NOMO-1 treated with dmso at 0.1 percent for 144 hours (cell line): ENCODE results near the gene FCHSD2.

Experiments used
- DNase-seq: peaks from one replicate; lab custom pipeline; 2025; ENCODE audit not compliant: unreplicated experiment; lab: John Stamatoyannopoulos, UW

FCHSD2 gene

DNA sequence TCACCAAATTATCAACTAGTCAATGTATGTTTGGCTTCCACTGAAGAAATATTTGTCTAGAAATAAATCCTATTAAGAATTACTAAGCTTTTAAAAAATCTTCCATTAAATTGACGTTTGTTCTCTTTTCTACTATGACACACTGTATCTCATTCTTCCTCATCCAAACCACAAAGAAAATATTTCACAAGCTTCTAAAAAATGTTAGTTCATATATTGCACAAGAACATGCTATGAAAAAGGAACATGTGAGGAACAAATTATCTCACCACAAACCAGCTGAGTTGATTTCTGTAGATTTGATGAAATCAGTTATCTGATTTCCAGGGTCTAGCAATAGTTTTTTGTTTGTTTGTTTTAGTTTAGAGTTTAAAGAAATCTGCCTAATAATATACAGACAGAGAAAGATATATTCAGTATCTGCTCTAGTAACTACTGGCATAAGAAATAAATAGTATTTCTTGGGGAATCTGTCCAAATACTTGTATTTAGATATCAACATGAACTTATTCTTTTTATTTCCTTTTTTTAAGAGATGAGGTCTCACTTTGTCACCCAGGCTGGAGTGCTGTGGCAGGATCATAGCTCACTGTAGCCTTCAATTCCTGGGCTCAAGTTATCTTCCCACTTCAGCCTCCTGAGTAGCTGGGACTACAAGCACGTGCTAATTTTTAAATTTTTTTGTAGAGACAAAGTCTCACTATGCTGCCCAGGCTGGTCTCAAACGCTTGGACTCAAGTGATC is 166.2 kb downstream of the FCHSD2 start:
- DNase-seq: peak; percentile 72

GRCh38 chr11:72974487-72975205 is 167.5 kb downstream of the FCHSD2 start:
- DNase-seq: no peak

GRCh38 chr11:72972496-72973128 is 169.5 kb downstream of the FCHSD2 start:
- no peak for DNase-seq

DNA sequence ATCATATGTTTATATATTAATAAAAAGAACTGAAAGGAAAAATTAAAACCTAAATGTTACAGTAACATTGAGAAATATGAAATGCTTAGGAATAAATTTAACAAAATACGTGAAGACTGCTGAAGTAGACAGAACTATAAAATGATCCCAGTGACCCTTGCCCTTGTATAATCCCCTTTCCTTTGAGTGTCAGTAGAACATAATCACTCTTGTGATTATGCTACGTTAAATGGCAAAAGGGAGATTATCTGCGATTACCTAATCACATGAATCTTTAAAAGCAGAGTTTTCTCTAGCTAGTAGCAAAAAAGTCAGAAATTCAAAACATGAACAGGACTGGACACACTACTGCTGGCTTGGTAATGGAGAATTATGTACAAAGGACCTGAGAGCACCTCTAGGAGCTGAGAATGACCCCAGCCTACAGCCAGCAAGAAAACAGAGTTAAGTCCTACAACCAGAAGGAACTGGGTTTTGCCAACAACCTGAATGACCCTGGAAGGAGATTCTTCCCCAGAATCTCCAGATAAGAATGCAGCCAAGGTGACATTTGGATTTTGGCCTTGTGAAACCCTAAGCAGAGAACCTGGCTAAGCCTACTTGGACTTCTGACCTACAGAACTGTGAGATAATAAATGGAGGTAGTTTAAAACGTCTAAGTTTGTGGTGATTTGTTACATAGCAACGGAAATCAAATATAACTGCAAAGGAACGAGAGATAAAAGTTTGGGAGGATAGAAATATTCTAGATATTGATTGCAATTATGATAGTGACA is 170.7 kb downstream of the FCHSD2 start:
- no peak for DNase-seq

DNA sequence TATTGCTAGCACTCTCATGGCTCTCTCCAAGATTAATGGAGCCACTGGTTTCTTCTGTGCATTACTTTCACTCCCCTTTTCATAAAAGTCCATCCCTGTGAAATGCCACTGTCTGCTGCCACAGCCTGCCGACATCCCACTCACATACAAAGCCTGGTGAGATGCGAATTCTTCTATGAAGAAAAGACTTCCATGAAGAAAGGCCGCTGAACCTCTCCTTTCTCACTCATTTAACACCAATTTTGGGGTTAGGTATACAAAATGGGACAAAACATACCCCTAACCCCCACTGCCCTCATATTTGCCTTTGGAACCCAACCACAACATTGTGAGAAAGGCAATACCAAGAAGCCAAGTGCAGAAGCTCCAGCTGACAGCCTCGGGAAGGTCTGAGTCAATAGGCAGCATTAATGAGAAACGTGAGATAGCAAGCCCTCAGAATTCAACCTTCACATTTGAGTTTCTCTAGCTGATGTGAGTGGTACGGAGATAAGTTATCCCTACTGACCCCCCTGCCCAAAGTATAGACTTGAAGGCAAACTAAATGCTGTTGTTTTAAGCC is 171.5 kb downstream of the FCHSD2 start:
- DNase-seq: no peak

- DNase-seq: no peak
Observed at GRCh38 chr11:72969894-72970335, 172.2 kb downstream of the FCHSD2 start.

DNA sequence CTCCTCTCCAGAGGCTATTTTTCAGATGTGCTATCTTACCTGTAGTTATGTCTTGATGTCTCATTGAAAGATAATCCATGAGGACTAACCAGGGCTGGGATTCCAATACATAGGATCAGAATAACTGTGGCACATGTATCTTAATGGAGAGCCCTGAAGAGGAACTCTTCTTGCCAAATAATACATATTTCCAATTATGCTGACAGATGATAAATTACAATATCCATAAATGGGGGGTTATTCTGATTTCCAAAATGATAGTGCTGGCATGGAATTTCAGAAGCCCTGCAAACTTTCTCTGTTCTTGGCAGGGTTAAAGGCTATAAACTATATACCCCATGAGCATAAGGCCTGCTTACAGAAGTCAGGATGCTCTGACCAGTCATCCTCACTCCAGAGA is 173.7 kb downstream of the FCHSD2 start:
- no peak for DNase-seq

DNA sequence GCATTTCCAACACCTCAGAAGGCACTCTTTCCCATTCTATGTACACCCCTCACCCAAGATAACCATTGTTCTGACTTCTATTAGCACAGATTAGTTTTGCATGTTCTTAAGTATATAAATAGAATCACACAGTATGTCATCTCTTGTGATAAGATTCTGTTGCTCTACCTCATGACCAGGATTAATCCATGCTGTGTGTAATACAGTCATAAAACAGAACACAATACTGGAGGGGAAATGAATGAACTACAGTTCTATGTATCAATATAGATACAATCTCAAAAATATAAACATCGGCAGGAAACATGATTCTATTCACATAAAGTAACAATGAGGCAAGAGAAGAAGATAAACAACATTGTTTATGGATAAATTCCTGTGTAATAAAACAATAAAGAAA is 176.4 kb downstream of the FCHSD2 start:
- no peak for DNase-seq

DNA sequence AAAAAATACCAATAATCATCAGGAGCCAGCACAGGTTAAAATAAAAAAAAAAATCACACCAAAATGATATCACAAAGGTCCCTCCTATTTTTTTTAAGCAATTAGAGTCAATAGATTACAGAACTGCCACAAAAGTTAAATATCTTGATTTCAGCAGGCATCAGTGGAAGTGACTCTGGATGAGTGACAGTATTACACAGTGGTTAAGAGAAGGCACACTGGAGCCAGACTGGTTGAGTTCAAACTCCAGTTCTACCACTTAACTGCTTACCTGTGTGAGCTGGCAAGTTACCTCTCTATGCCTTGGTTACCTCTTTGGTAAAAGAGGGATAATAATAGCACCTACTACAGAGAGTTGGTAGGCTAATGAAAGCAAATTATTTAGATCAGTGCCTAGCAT is 179.4 kb downstream of the FCHSD2 start:
- DNase-seq: no peak

DNA sequence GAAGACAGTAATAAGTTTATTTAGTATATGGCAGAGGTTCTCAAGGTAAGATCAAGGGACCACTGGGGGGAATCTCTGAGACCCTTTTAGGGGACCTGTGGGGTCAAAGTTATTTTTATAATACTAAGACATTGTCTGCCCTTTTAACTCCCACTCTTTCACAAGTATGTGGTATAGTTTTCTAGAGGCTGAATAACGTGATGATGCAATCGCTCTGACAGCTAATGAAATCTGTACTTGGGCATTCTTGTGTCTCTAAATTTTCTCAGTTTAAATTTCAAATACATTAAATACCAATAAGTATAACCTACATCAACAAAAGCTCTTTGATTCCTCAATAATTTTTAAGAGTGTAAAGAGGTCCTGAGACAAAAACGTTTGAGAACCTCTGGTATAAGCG is 180.0 kb downstream of the FCHSD2 start:
- DNase-seq: peak; percentile 35

DNA sequence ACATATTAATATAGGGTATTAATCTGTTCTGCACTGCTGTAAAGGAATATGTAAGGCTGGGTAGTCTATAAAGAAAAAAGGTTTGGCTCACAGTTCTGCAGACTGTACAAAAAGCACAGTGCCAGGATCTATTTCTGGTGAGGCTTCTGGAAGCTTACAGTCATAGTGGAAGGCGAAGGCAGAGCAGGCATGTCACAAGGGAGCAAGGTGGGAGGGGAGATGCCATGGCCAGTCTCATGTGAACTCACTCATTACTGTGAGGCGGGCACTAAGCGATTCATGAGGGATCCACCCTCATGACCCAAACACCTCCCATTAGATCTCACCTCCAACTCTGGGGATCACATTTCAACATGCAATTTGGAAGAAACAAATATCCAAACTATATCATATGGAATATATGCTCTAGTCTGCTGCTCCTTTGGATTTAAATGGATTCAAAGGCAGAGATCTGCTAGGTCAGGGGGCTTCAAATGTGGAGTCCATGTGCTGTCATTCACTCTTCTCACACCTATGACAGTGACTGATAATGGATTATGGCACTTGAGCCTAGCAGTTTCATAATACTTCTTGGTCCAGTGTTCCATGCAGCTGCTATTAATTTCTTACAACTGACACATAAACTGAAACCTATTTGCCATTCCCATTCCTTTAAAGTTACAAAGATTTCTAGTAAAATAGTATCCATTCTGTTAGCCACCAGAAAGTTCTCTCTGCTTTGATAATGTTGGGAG is 182.0 kb downstream of the FCHSD2 start:
- DNase-seq: no peak

DNA sequence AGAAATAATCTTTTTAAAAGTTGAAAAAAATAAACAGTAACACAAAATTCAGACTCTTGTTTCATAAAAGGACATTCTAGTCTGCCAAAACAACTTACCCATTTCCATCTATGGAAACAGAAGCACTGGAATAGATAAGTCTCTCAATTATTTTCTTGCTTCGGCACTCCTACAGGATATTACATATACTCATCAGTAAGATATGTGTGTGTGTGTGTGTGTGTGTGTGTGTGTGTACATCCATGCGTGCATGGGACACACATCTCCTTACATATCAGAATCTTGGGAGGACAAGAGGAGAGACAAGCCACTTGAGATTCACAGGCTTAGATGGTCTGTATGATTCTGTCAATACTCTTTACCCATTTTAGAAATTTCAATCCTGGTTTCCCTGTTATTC is 183.3 kb downstream of the FCHSD2 start:
- no peak for DNase-seq

- DNase-seq: no peak
Observed at GRCh38 chr11:72955466-72955865, 186.7 kb downstream of the FCHSD2 start.

DNA sequence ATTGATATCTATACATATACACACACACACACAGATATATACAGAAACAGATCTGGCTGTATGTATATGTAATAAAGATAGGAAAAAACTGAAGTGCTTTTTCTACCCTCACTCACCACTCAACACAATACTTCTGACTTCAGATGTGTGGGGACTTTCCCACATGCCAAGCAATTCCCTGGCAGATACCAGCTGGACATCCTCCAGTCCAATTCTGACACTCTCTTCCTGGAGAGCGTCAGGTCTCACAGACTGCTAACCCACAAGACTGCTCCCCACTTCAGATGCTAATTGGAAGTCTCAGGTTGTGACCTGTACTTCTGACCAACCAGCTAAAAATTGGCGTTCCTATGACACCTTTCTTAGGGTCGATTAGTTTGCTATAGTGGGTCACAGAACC is 187.3 kb downstream of the FCHSD2 start:
- no peak for DNase-seq

GRCh38 chr11:72953637-72954036 is 188.5 kb downstream of the FCHSD2 start:
- DNase-seq: no peak

DNA sequence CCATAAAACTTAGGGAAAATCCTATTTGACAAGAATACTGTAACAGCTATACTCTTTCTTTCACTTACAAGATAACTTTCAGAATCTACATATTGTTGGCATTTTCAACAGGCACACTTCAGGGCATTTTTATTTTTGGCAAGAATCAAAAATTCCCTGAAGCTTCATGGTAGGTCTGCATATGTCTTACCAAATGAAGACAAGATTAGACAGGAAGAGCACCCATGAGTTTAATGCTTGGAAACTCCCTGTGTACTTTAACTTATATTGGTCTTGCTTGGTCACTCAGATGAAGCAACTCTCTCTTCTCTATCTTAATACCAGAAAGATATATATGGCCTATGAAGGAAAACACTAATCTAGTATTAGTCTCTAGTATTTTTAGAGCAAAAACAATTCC is 190.2 kb downstream of the FCHSD2 start:
- no peak for DNase-seq

DNA sequence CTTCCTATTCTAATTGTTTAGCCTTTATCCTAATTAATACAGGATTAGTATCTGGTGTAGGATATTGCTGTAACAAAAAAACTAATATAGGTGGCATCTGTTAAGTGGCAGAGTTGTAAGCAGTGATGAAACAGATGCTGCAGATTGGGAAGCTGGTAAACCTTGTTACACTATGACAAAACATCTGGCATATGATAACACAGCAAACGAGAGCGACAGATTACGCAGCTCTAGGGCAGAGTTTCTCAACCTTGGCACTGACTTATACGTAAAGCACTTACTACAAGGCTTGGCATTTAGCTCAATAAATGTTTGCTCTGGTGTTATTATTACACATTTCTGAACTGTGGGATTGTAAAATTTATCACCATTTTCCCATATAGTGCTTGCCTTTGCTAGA is 190.9 kb downstream of the FCHSD2 start:
- no peak for DNase-seq

DNA sequence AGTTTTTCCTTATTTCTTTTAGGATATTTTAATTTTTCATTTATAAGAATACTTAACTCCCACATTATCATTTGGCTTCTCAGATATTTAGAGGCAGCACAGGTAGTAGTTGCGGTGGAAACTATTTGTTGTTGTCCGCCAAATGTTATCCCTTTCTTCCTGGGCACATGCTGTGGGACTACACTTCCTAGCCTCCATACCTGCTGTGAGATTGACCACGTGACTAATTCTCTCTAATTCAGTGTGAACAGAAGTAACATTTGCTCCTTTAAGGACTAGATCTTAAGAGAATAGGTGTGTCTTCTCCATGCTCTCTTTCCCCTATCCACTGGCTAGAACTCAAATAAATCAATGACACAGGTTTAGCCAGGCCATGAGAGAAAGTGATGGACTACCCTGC is 191.4 kb downstream of the FCHSD2 start:
- no peak for DNase-seq

DNA sequence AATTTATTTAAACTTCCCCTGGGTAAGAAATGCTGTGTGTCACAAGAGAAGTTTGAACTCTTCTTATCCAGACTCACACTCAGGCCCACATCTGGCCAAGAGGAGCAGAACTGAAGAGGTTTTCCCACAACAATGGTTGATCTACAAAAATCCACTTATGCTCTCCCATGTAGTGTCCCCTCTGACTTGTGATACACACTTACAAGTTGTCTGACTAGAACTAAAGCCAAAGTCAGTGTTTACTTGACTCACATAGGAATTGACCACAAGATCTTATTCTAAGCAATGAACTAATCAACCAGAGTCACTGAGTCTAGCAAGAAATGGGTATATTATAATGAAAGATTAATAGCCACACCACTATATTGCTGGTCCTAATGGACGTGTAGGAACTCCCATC is 194.9 kb downstream of the FCHSD2 start:
- DNase-seq: no peak

DNA sequence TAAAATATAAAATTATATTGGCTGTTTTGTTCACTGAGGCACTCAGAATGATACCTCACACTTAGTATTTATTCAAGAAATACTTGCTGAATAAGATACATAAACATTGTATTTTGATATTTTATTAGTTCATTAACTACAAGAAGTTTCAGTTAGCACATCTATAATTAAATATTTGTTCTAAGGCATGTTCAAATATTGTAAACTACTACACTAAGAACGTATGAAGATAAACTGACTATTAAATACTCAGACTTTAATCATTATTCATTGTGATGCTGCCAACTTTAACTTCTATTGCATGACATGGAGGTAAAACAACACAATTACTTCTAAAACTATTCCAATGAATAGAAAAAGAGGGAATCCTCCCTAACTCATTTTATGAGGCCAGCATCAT is 198.5 kb downstream of the FCHSD2 start:
- DNase-seq: no peak
